Activated CD8-positive, alpha-beta memory T cell treated with anti-CD3 and anti-CD28 coated beads, Interleukin-2, amount 50 U/mL, for 24 hours (primary cell): ENCODE results near the gene SLAMF7.
"Not testable (repeated sequence)": the region's sequence is repeated elsewhere in the genome, so short reads cannot be mapped to it uniquely, and the experiment has no call there.

Experiments
- DNase-seq: peaks from one replicate; pipeline ENCODE4 v3.0.0-alpha.2; 2020; ENCODE audit errors: extremely low read depth

SLAMF7 gene

GRCh38 chr1:160739098-160739511 is at the start of gene SLAMF7:
SLAMF7 (plus strand) TSS chr1:160739247; CDS start chr1:160739302, 55 bp downstream.
- no peak for DNase-seq

GRCh38 chr1:160692390-160692789 is 46.7 kb upstream of the SLAMF7 start:
- not testable (repeated sequence) for DNase-seq

- DNase-seq: no peak
Measured at GRCh38 chr1:160702100-160702499, 36.9 kb upstream of the SLAMF7 start.

GRCh38 chr1:160704250-160704649 is 34.8 kb upstream of the SLAMF7 start:
- no peak for DNase-seq

- DNase-seq: not testable (repeated sequence)
Measured at GRCh38 chr1:160705212-160705621, 33.8 kb upstream of the SLAMF7 start.

- no peak for DNase-seq
Measured at GRCh38 chr1:160705742-160706141, 33.3 kb upstream of the SLAMF7 start.

GRCh38 chr1:160706526-160707235 is 32.4 kb upstream of the SLAMF7 start:
- DNase-seq: no peak

- no peak for DNase-seq
Measured at GRCh38 chr1:160707236-160708064, 31.6 kb upstream of the SLAMF7 start.

GRCh38 chr1:160708118-160708517 is 30.9 kb upstream of the SLAMF7 start:
- no peak for DNase-seq

GRCh38 chr1:160708801-160709200 is 30.2 kb upstream of the SLAMF7 start:
- DNase-seq: no peak

- DNase-seq: no peak
Measured at GRCh38 chr1:160709715-160710114, 29.3 kb upstream of the SLAMF7 start.

GRCh38 chr1:160710517-160711252 is 28.4 kb upstream of the SLAMF7 start:
- DNase-seq: no peak

GRCh38 chr1:160711276-160711601 is 27.8 kb upstream of the SLAMF7 start:
- DNase-seq: no peak

- no peak for DNase-seq
Measured at GRCh38 chr1:160711602-160712311, 27.3 kb upstream of the SLAMF7 start, which contains the start of gene CD48. CD48 (minus strand) TSS chr1:160711822; CDS start chr1:160711763, 59 bp downstream.

- not testable (repeated sequence) for DNase-seq
Measured at GRCh38 chr1:160712525-160713080, 26.4 kb upstream of the SLAMF7 start.

GRCh38 chr1:160713161-160713560 is 25.9 kb upstream of the SLAMF7 start:
- DNase-seq: no peak

GRCh38 chr1:160714034-160714648 is 24.9 kb upstream of the SLAMF7 start:
- not testable (repeated sequence) for DNase-seq

GRCh38 chr1:160716013-160716412 is 23.0 kb upstream of the SLAMF7 start:
- DNase-seq: no peak

- DNase-seq: no peak
Measured at GRCh38 chr1:160717306-160717705, 21.7 kb upstream of the SLAMF7 start.

- DNase-seq: no peak
Measured at GRCh38 chr1:160718210-160718609, 20.8 kb upstream of the SLAMF7 start.
